Coronary artery (tissue), 2 donors: ENCODE measurements around the gene ROR1.

Experiments
- DNase-seq: peaks from one replicate; pipeline ENCODE4 v3.0.0-alpha.2; 2017; ENCODE audit warnings: low spot score
- H3K27ac ChIP-seq, 2 donors: fragments of 200-600 bp; sonication (generic); one replicate each; pipeline ENCODE4 v1.5.1; 2016 to 2019
- H3K4me3 ChIP-seq: fragments of 200-600 bp; sonication (generic); 2 replicates; pipeline ENCODE4 v1.5.1; 2016; ENCODE audit warnings: mild to moderate bottlenecking, moderate library complexity
- CTCF ChIP-seq: fragments of 200-600 bp; sonication (generic); IDR thresholded peaks from one replicate; pipeline ENCODE4 v1.5.1; 2019; ENCODE audit warnings: antibody characterized with exemption

Gene ROR1

DNA sequence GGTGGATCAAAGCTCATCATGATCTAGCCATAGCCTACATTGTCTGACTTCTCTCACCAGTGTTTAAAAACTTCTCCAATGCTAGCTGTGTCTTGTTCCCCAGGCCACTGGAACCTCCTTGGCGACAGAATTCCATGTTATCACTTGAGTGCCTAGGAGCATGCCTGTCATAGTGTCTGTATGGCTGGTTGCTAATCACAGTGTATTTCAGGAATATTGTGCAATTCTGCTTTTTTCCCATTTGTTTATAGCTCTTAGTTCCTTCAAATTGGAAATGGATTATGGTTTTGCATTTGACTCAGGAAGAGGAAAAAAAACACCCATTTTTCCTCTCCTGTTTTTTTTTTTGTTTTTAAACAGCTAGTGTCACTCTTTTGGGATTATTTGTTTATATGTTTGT, 25.5 kb downstream of the ROR1 start:
- Histone ChIP-seq H3K27ac (peak overlapping the region in 1 of 2 donors; percentile 2), H3K4me3 (no peak overlapping the region)
- peak; percentile 28 for DNase-seq
- TF ChIP-seq CTCF: no peak

DNA sequence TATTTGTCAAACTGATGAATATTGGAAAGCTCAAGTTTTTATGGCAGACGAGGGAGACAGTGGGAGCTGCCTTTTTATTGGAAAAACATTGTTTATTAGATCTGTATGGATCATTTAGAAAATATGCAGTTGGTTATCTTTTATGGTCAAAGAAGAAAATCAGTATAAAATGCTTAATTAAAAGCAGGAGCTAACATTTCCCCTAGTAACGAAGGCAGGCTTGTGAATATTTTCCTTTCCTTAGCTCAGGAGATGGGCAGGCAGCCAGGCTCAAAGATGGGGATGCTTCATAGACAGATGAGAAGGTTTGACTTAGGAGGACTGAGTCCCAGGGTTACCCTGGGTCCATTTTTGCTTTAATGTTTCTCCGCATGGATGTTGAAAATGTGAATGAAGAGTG, 26.0 kb downstream of the ROR1 start:
- no peak for TF ChIP-seq CTCF
- no peak for DNase-seq
- Histone ChIP-seq H3K27ac (no peak overlapping the region), H3K4me3 (no peak overlapping the region)

DNA sequence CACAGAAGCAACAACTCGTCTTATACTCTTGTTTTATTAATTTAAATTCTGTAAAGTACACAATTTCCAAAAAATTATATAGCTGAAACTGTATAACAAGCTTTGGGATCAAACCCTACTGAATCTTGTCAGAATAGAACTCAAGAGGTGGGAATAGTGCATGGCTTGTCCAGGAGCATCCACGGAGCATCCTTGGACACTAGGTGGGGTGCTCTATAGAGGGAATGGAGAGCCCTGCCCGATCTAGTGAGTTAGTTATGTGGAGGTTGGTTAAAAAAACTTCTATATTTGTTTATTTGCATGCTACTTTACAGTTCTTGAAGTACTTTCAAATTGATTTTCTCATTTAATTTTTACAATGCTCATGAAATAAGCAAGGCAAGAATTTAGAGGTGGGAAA, 28.3 kb downstream of the ROR1 start:
- no peak overlapping the region for H3K4me3 ChIP-seq
- DNase-seq: no peak
- no peak for TF ChIP-seq CTCF
- no peak overlapping the region for H3K27ac ChIP-seq

- no peak for DNase-seq
- no peak for TF ChIP-seq CTCF
- Histone ChIP-seq H3K4me3 (no peak overlapping the region), H3K27ac (no peak overlapping the region)
Measured at GRCh38 chr1:63804829-63805484, 31.1 kb downstream of the ROR1 start.

DNA sequence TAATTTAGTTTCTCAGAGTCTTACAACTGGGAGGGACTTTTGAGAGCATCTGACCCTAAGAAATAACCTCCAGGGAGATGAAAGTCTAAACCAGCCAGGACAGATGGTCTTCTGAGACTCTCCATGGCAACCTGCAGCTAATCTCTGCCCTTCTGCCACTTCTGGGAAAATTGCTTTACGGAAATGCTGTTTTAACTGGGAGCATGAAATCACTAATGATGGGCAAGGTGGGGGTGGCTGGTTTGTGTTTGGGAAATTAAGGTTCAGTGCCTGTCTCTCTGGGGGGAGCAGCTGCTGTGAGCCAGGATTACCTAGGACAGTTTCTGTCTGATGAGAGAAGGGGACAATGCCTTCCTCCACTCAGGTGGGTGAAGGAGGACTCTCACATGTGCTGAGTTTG, 33.2 kb downstream of the ROR1 start:
- no peak for TF ChIP-seq CTCF
- no peak for DNase-seq
- no peak overlapping the region for H3K4me3 ChIP-seq
- H3K27ac ChIP-seq: no peak overlapping the region

DNA sequence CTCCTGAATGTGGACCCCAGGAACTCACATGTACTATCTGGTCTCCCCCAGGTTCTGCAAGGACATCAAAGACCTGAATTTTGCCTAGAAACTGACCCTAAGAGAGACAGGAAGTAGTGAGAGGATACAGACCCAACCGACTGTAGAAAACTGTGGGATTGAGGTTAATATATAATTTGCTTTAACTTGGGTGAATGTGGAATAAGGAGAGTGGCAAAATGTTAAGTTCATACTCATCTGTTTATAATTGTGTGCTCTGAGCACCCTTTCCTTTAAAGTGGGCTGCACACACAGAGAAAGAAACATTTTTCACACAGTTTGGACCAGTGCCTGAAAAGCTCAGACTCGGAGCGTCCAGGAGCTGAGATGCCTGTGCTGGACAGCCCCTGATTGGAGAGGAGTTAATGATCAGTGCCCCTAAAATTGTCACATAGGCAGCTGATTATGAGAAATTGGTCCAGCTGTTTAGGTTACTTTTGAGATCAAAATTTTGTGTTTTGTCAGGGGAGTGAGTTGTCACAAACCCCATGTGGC, 37.2 kb downstream of the ROR1 start:
- Histone ChIP-seq H3K27ac (peak overlapping the region in 1 of 2 donors; percentile 21), H3K4me3 (no peak overlapping the region)
- DNase-seq: no peak
- TF ChIP-seq CTCF: no peak

DNA sequence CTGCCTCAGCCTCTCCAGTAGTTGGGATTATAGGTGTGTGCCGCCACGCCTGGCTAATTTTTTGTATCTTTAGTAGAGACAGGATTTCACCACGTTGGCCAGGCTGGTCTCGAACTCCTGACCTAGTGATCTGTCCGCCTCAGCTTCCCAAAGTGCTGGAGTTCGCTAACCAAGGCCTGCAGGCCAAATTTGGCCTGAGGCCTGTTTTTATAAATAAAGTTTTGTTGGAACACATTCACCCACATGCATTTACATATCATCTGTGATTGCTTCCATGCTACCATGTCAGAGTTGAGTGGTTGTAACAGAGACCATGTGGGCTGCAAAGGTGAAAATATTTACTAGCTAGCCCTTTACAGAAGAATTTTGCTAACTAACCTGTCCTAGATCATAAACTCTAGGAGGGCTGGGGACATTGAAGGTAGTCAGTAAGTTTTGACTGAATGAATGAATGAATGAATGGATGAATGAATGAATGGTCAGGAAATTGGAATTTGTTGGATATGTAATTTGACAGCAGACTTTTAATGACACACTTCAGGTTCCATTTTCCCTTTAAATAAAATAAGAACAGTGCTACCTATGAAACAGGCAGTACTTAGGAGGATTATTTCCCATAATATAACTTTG, 38.4 kb downstream of the ROR1 start:
- TF ChIP-seq CTCF: no peak
- Histone ChIP-seq H3K4me3 (no peak overlapping the region), H3K27ac (no peak overlapping the region)
- DNase-seq: no peak
